BJ (cell line): Measurements from ENCODE around the gene EIF3M. TPM values are rescaled to one million over a fixed set of nuclear protein-coding genes. Genes with fewer than 3 reads are reported as not detected.
"Not testable (repeated sequence)": the region's sequence is repeated elsewhere in the genome, so short reads cannot be mapped to it uniquely, and the experiment has no call there.

Experiments
- CTCF ChIA-PET: fragments of 350-600 bp; formaldehyde crosslinking; extraction: SDS; loops from one replicate; lab custom pipeline; 2021; ENCODE audit warnings: antibody characterized with exemption, inconsistent platforms; lab: Yijun Ruan, JAX
- POLR2A ChIA-PET: fragments of 300-600 bp; sonication (Branson Sonifier 250); formaldehyde crosslinking; extraction: SDS; loops from one replicate; lab custom pipeline; 2021; ENCODE audit warnings: antibody characterized with exemption; lab: Charles Lee
- DNase-seq: peaks from one replicate; pipeline ENCODE4 v3.0.0-alpha.2; 2011; ENCODE audit warnings: low read depth
- H3K27me3 ChIP-seq: 2 replicates; pipeline ENCODE4 v1.6.0; 2011; ENCODE audit warnings: low read length; ENCODE audit not compliant: control insufficient read depth, insufficient read depth
- H3K36me3 ChIP-seq: 2 replicates; pipeline ENCODE4 v1.5.1; 2011; ENCODE audit warnings: low read length; ENCODE audit not compliant: control insufficient read depth, insufficient read depth
- H3K4me3 ChIP-seq: 2 replicates; pipeline ENCODE4 v1.5.1; 2011; ENCODE audit warnings: low read depth, mild to moderate bottlenecking, control low read depth, low read length
- CTCF ChIP-seq: IDR thresholded peaks from 2 replicates; pipeline ENCODE4 v1.5.1; 2011; ENCODE audit warnings: low read depth, mild to moderate bottlenecking, control low read depth, inconsistent platforms, low read length, moderate library complexity; ENCODE audit not compliant: insufficient read depth
- polyA plus RNA-seq: library from polyadenylated mRNA; depleted of rRNA; stranded (reverse); fragments of >200 nt; gene quantifications from 2 replicates; pipeline ENCODE4 v1.2.3, GENCODE V29; 2011

EIF3M gene
- polyA plus RNA-seq, 1 experiment, result 202 TPM

- H3K27me3 ChIP-seq, result no peaks in the 10 kb centered on the region
- POLR2A ChIA-PET, result no interaction called here
- 0 out of 2 replicates have a peak, but pooled peaks cover 2% of the 10 kb centered on the region for H3K36me3 ChIP-seq
- TF ChIP-seq CTCF, result no peak
- CTCF ChIA-PET, result no interaction called here
- DNase-seq, result no peak
- no peak overlapping the region for H3K4me3 ChIP-seq
Observed at GRCh38 chr11:32606220-32606619, 22.6 kb downstream of the EIF3M start.

GRCh38 chr11:32608826-32609225, 25.2 kb downstream of the EIF3M start:
- POLR2A ChIA-PET, CTCF ChIA-PET, DNase-seq, H3K4me3 ChIP-seq, H3K36me3 ChIP-seq, H3K27me3 ChIP-seq: not testable (repeated sequence)

- no peak for TF ChIP-seq CTCF
- CTCF ChIA-PET, result no interaction called here
- no peaks in the 10 kb centered on the region for H3K27me3 ChIP-seq
- no peak for DNase-seq
- H3K4me3 ChIP-seq, result no peak overlapping the region
- POLR2A ChIA-PET, result no interaction called here
- no peaks in the 10 kb centered on the region for H3K36me3 ChIP-seq
Observed at GRCh38 chr11:32610797-32611352, 27.2 kb downstream of the EIF3M start.

- DNase-seq, result no peak
- H3K27me3 ChIP-seq, result no peaks in the 10 kb centered on the region
- CTCF ChIA-PET, result no interaction called here
- H3K4me3 ChIP-seq, result no peak overlapping the region
- TF ChIP-seq CTCF, result no peak
- no peaks in the 10 kb centered on the region for H3K36me3 ChIP-seq
- POLR2A ChIA-PET, result no interaction called here
Observed at GRCh38 chr11:32613500-32614151, 30.0 kb downstream of the EIF3M start.

GRCh38 chr11:32615422-32615821, 31.8 kb downstream of the EIF3M start:
- POLR2A ChIA-PET, result no interaction called here
- DNase-seq, result no peak
- H3K4me3 ChIP-seq, result no peak overlapping the region
- no peaks in the 10 kb centered on the region for H3K27me3 ChIP-seq
- CTCF ChIA-PET, result interaction anchor here (0.9 kb wide), 1 partner anchor 293 kb away, joined by 3 read pairs; no protein-coding TSS in a partner anchor
- no peaks in the 10 kb centered on the region for H3K36me3 ChIP-seq
- TF ChIP-seq CTCF, result 0 out of 2 replicates have a peak, but pooled peaks have one; percentile 1

GRCh38 chr11:32616903-32617302, 33.3 kb downstream of the EIF3M start:
- Histone ChIP-seq H3K4me3 (no peak overlapping the region), H3K27me3 (no peaks in the 10 kb centered on the region), H3K36me3 (no peaks in the 10 kb centered on the region)
- no peak for TF ChIP-seq CTCF
- ChIA-PET CTCF (no interaction called here), POLR2A (no interaction called here)
- no peak for DNase-seq
